SJSA1 (cell line): Measurements from ENCODE around the gene MYO10. TPM values are rescaled to one million over a fixed set of nuclear protein-coding genes. Genes with fewer than 3 reads are reported as not detected.

Source experiments
- DNase-seq, 2 experiments: peaks; one replicate each; pipeline ENCODE4 v3.0.0-alpha.2; 2015 to 2020; ENCODE audit warnings: low spot score in 2 of 2, low read depth in 1 of 2
- H3K27ac ChIP-seq: fragments of 250-450 bp; sonication (Bioruptor Pico); 2 replicates; pipeline ENCODE4 v1.5.1; 2020; ENCODE audit warnings: mild to moderate bottlenecking, moderate library complexity
- H3K27me3 ChIP-seq: fragments of 250-450 bp; sonication (Bioruptor Pico); replicated peaks from 2 replicates; pipeline ENCODE4 v1.5.1; 2020; ENCODE audit warnings: mild to moderate bottlenecking, moderate library complexity
- H3K36me3 ChIP-seq: fragments of 250-450 bp; sonication (Bioruptor Pico); 2 replicates; pipeline ENCODE4 v1.5.1; 2020; ENCODE audit warnings: mild to moderate bottlenecking
- H3K4me1 ChIP-seq: fragments of 250-450 bp; sonication (Bioruptor Pico); replicated peaks from 2 replicates; pipeline ENCODE4 v1.6.1; 2021; ENCODE audit warnings: mild to moderate bottlenecking
- H3K4me3 ChIP-seq: fragments of 250-450 bp; sonication (Bioruptor Pico); 2 replicates; pipeline ENCODE4 v1.5.1; 2020; ENCODE audit warnings: mild to moderate bottlenecking
- H3K9me3 ChIP-seq: fragments of 250-450 bp; sonication (Bioruptor Pico); replicated peaks from 2 replicates; pipeline ENCODE4 v1.5.1; 2020; ENCODE audit warnings: mild to moderate bottlenecking
- total RNA-seq: library from RNA; depleted of rRNA; stranded (reverse); fragments of >200 nt; shearing (Covaris generic); gene quantifications from 2 replicates; pipeline ENCODE4 v1.2.3, GENCODE V29; 2014

Gene MYO10
- total RNA-seq, 1 experiment from 2014 or later: 54.3 TPM

DNA sequence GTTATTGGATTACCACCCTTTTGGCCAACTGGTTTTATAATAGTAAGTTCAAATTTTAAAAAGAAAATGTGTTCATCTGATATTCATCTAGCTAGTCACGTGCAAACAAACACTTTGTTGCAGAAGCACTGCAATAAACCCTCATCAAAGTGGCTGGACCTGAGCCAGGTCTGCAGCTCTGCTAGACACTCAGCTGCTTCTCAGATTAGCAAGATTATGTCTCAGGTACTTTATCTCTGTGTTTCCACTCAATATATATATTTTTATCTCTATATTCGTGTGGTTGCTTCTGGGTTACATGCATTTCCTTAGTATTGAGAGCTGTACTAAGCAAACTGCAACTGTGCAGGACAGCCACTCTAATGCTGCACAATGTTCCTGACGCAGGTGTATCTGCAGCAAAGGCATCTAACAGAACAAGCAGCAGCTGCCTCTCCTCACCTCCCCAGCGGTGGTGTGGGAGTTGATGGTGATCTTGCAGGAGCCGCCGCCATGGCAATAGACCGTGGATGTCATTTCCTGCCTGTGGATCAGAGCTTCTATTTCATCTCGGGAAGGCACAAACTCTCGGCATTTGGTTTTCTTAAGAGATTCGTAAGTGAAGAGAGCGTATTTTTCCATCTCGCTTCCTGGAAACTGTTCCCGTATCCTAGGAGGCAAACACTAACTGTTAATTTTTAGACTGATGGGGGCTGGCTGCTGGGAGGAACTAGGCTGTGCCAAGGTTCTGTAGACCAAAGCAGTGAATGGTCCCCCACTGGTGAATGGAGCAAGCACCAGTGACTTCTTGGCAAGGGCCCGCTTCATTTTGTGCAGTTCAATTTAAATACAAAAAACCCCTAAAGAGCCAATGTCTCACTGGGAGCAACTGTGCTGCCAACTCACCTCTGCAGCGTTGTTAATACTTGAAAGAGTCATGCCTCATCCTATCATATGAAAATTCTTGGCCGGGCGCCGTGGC is 262.6 kb downstream of the MYO10 start:
- no peak overlapping the region for H3K27ac ChIP-seq
- no peak for DNase-seq
- H3K4me1 ChIP-seq: no peaks in the 10 kb centered on the region
- no peaks in the 10 kb centered on the region for H3K27me3 ChIP-seq
- H3K9me3 ChIP-seq: no peaks in the 10 kb centered on the region
- peaks cover 95% of the 10 kb centered on the region for H3K36me3 ChIP-seq
- H3K4me3 ChIP-seq: no peak overlapping the region

DNA sequence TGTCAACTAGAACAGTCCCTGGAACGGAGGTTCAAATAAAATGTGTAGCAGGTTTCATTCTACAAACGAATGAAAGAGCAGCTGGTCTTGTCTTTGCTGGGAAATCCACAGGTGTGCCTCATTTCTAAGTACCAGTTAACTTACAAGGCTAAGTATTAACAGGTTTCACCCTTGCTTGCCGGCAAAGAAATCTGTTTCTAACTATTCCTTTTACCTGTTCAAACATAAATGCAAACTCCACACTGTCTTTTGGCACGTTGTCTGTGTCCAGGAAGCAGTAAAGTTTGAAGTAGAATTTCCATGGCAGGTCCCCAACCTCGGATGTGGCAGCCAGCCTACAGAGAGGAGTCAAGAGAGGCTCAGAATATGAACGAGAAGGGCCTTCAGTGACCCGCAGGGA is 264.9 kb downstream of the MYO10 start:
- H3K4me3 ChIP-seq: no peak overlapping the region
- H3K9me3 ChIP-seq: no peaks in the 10 kb centered on the region
- no peaks in the 10 kb centered on the region for H3K4me1 ChIP-seq
- peaks cover 97% of the 10 kb centered on the region for H3K36me3 ChIP-seq
- DNase-seq: no peak
- no peaks in the 10 kb centered on the region for H3K27me3 ChIP-seq
- H3K27ac ChIP-seq: no peak overlapping the region

DNA sequence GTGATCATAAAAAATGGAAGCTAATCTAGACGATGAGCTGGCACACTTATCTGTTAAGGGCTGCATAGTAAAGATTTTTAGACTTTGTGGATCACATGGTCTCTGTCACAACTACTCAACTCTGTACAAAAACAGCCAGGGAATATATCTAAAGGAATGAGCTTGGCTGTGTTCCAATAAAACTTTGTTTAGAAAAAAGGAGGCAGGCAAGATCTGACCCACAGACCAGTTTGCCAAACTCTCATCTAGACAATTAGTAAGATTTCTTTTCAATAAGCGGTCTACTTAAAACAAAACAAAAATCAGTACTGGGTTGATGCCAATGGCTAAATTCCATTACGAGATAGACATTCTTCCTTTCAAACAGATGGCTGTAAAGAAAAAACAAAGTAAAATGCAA is 266.3 kb downstream of the MYO10 start:
- Histone ChIP-seq H3K36me3 (peaks cover 93% of the 10 kb centered on the region), H3K27ac (no peak overlapping the region), H3K4me3 (no peak overlapping the region), H3K27me3 (no peaks in the 10 kb centered on the region), H3K4me1 (no peaks in the 10 kb centered on the region), H3K9me3 (no peaks in the 10 kb centered on the region)
- peak in 1 of 2 experiments; percentile 19 for DNase-seq

DNA sequence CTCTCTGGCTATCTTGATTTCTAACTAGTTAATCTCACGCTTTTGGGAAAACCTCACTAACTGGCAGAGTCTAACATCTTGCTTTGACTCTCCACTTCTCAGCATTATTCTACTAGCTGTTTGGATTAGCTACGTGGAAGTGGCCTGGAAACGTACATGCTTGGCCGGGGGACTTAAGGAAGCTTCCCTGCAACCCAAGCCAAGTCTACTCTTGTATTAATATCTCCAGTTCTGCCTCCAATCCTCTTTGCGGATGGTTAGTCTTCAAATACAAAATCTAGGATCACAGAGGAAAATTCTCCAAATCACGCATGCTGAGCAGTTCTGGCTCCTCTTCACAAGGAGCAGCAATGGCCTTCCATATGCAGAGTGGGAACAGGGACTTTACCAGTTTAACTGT is 267.5 kb downstream of the MYO10 start:
- Histone ChIP-seq H3K27ac (no peak overlapping the region), H3K27me3 (no peaks in the 10 kb centered on the region), H3K4me1 (no peaks in the 10 kb centered on the region), H3K36me3 (peaks cover 93% of the 10 kb centered on the region), H3K9me3 (no peaks in the 10 kb centered on the region), H3K4me3 (no peak overlapping the region)
- DNase-seq: no peak

DNA sequence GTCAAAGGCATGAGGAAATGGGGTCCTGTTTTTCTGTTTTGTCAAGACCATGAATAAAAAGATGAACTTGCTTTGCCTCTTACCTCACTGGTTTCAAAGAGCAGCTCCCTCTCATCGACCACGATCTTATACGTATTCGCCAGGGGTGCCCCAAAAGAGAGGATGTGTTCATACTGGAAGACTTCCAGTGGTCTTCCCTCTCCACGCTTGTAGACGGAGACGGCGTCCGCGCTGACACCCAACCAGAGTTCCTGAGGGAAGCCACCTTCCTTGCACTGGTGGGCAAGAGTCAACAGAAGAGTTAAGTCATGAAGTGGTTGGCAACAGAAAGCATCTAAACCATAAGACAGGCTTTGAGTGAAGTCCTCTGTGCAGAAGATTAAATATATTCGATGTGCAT is 267.9 kb downstream of the MYO10 start:
- no peak overlapping the region for H3K27ac ChIP-seq
- no peaks in the 10 kb centered on the region for H3K4me1 ChIP-seq
- no peaks in the 10 kb centered on the region for H3K9me3 ChIP-seq
- no peak for DNase-seq
- H3K27me3 ChIP-seq: no peaks in the 10 kb centered on the region
- H3K36me3 ChIP-seq: peaks cover 91% of the 10 kb centered on the region
- no peak overlapping the region for H3K4me3 ChIP-seq

DNA sequence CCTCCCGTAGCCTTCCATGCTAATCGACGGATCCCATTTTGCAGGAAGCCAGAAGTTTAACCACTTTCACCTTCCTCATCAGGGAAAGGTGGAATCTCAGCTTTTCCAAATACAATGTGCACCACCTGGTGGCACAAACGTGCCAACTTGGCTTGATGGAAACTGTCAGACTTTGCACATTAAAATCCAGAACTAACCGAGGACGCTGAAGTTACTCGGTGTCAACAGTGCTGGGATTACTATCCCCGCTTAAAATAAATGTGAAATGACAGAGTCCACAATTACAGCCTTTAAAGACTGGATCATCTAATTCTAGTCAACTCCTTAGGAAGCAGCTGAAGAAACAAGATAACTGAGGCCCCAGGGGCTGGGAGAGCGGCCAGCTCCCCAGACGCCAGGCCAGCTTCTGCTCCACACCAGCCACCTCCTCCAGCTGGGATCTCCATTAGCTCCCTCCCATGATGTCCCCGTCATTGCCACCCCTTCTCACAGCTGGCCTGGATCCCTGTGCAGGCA is 269.1 kb downstream of the MYO10 start:
- H3K9me3 ChIP-seq: no peaks in the 10 kb centered on the region
- no peak overlapping the region for H3K27ac ChIP-seq
- H3K4me3 ChIP-seq: no peak overlapping the region
- peaks cover 84% of the 10 kb centered on the region for H3K36me3 ChIP-seq
- DNase-seq: no peak
- no peaks in the 10 kb centered on the region for H3K27me3 ChIP-seq
- no peaks in the 10 kb centered on the region for H3K4me1 ChIP-seq

DNA sequence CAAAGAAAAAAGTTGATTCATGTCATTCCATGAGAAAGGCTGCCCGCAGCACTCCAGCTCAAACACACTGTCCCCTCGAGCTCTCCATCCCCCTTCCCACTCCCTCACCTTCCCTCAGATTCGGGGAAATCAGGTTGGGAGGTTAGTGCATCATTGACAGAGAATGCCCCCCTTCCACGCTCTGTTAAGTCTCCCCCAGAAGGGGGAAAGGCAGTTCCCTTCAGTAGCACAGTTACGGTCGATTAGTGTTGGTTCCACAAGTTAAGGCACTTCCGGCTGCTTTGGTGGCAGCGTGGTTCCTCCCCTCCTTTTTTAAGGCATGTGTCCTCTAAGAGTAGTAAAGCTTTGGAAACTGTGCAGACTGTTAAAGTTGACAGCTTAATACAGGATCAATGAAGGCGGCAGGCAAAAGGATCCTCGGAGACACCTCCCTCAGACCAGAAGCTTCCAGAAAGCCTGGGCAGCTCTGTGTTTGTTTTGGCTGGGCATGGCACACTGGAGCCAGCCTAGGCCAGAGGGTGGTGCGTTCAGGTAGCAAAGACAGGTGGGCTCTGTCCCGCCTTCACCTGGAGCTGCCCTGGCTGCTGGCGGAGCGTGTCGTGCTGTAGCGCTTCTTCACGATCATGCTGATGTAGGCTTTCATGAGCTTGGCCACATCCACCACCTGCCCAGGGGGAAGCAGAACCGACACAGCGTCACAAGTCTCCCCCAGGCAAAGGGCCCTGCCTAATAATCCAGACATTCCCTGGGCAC is 269.8 kb downstream of the MYO10 start:
- H3K4me3 ChIP-seq: no peak overlapping the region
- H3K36me3 ChIP-seq: peaks cover 77% of the 10 kb centered on the region
- no peaks in the 10 kb centered on the region for H3K27me3 ChIP-seq
- no peak overlapping the region for H3K27ac ChIP-seq
- DNase-seq: no peak
- H3K9me3 ChIP-seq: no peaks in the 10 kb centered on the region
- H3K4me1 ChIP-seq: no peaks in the 10 kb centered on the region

DNA sequence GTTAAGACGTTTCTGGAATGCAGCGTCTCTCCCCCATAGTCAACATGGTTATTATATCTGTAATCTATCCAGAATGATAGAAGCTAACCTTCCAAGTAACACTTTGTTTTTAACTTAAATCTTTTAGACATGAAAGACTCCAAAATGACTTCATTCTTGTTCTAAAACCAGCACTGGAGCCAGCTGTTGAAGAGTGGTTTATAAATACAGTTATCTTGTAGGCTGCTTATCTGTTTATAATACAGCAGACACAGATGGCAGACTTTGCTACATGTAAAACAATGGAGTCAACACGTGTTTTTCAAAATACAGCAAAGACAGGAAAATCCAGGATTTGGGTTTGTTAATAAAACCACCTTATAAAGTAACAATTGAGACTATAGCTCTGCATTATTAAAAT is 270.5 kb downstream of the MYO10 start:
- Histone ChIP-seq H3K9me3 (no peaks in the 10 kb centered on the region), H3K27ac (no peak overlapping the region), H3K27me3 (no peaks in the 10 kb centered on the region), H3K36me3 (peaks cover 70% of the 10 kb centered on the region), H3K4me3 (no peak overlapping the region), H3K4me1 (no peaks in the 10 kb centered on the region)
- DNase-seq: no peak

DNA sequence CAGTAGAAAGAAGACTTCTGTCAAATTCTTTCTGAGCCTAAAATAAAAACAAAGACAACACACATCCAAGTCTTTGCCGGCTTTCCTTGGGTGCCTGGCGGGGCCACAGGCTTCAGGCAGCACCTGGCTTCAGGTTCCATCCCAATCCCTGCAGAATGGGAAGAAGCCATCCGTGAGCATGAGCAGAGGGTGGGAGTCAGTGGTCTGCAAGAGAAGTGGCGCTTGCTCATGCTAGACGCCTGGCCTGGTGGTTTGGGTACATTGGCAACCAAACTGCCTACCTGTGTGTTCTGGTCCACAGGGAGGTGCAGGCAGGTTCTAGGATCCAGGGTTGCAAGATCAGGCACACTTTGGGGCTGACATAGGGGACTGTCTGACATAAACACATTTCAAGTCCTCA is 271.7 kb downstream of the MYO10 start:
- DNase-seq: no peak
- Histone ChIP-seq H3K36me3 (peaks cover 58% of the 10 kb centered on the region), H3K4me1 (no peaks in the 10 kb centered on the region), H3K27ac (no peak overlapping the region), H3K4me3 (no peak overlapping the region), H3K27me3 (no peaks in the 10 kb centered on the region), H3K9me3 (no peaks in the 10 kb centered on the region)

DNA sequence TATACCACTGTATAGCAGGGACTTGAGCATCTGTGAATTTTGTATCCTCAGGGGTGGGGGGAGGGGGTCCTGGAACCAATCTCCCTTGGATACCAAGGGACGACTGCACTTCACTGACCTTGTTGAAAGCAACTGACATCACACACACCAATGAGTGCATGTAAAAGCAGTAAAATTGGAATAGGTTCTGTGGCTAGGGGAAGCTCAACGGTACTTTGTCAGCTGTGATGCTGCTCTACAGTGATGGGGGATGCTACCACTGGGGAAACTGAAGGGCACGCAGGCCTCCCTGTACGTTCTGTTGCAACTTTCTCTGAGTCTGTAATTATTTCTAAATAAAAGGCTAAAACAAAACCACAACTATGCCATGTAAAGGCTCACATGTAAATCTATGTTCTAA is 272.2 kb downstream of the MYO10 start:
- H3K27ac ChIP-seq: no peak overlapping the region
- no peak overlapping the region for H3K4me3 ChIP-seq
- H3K27me3 ChIP-seq: no peaks in the 10 kb centered on the region
- no peak for DNase-seq
- H3K9me3 ChIP-seq: no peaks in the 10 kb centered on the region
- H3K36me3 ChIP-seq: peaks cover 53% of the 10 kb centered on the region
- no peaks in the 10 kb centered on the region for H3K4me1 ChIP-seq

DNA sequence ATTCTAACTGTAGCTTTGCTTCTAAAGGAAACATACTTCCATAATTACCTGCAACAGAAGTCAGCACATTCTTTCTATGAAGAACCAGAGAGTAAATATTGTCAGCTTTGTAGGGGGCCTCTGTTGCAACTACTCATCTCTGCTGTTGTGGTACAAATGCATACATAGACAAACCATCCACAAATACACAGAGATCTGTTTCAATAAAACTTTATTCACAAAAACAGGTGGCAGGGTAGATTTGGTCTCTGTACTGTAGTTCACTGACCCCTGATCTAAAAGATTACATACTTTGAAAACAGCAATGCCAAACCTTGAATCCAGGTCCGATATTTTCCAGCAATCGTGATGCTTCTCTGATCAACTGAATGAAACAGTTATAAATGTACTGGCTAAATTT is 274.4 kb downstream of the MYO10 start:
- peaks cover 32% of the 10 kb centered on the region for H3K36me3 ChIP-seq
- H3K27me3 ChIP-seq: 0 out of 2 replicates have a peak, but pooled peaks cover 3% of the 10 kb centered on the region
- no peak overlapping the region for H3K4me3 ChIP-seq
- no peaks in the 10 kb centered on the region for H3K4me1 ChIP-seq
- no peak overlapping the region for H3K27ac ChIP-seq
- DNase-seq: no peak
- H3K9me3 ChIP-seq: no peaks in the 10 kb centered on the region

DNA sequence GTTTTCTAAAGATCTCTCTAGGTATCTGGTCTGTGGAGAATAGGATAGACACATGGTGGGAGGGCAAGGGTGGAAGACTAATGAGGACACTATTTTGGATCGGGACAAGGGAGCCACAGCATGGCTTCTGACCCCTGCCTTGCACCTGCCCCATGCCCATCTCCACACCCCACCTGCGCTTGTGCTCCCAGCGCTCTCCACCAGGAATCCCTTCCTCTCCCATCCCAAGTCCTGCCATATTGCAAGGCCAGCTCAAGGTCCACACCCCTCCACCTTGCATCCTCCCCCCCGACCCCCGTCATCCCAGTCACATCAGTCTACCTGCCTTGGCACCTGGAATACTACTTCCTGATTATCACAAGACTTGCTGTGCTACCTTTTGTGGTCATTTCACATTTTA is 275.1 kb downstream of the MYO10 start:
- Histone ChIP-seq H3K36me3 (peaks cover 28% of the 10 kb centered on the region), H3K4me3 (no peak overlapping the region), H3K9me3 (no peaks in the 10 kb centered on the region), H3K27me3 (0 out of 2 replicates have a peak, but pooled peaks cover 3% of the 10 kb centered on the region), H3K4me1 (no peaks in the 10 kb centered on the region), H3K27ac (no peak overlapping the region)
- DNase-seq: no peak

DNA sequence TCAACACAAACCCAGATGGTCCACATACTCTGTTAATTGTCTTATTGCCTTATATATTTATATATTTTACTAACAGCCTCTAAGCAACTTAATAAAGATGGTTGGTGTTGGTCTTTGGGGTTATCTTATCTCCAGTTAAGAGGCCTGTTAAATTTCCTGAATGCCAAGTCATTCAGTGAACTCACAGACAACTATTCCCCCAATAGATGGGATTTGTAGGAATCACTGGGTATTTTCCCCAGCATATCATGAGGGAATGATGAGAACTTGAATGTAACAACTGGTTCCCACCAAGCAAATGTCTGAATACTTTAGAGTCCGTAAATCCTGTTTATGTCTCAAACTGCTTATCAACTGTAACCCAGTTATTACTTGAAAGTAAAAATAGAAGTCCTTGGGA is 276.6 kb downstream of the MYO10 start:
- no peak for DNase-seq
- no peak overlapping the region for H3K27ac ChIP-seq
- H3K27me3 ChIP-seq: 0 out of 2 replicates have a peak, but pooled peaks cover 3% of the 10 kb centered on the region
- H3K36me3 ChIP-seq: peaks cover 15% of the 10 kb centered on the region
- H3K4me3 ChIP-seq: no peak overlapping the region
- no peaks in the 10 kb centered on the region for H3K9me3 ChIP-seq
- H3K4me1 ChIP-seq: no peaks in the 10 kb centered on the region
